Glomerular endothelial cell (primary cell): ENCODE data around the gene HAUS7. TPM values are rescaled to one million over a fixed set of nuclear protein-coding genes. Genes with fewer than 3 reads are reported as not detected.

ENCODE experiments used
- total RNA-seq: library from RNA; depleted of rRNA; stranded (reverse); fragments of >200 nt; gene quantifications from 2 replicates; pipeline ENCODE4 v1.2.3, GENCODE V29; 2015

Gene HAUS7
- total RNA-seq, 1 donor from 2014 or later, result 20.2 TPM

Other genes starting within 250 kb of the HAUS7 start
- not detected in 2 replicates for gene PNMA6F, start 148.8 kb downstream of the HAUS7 start, total RNA-seq
- 7.4 and 8.8 TPM in 2 replicates for gene ZNF275, start 136.4 kb downstream of the HAUS7 start, total RNA-seq
- not detected in 2 replicates for gene PNMA6E, start 69.2 kb downstream of the HAUS7 start, total RNA-seq
- gene ZFP92, start 59.1 kb downstream of the HAUS7 start, total RNA-seq, result 0.58 and 1.2 TPM in 2 replicates
- gene TREX2, start 24.5 kb downstream of the HAUS7 start, total RNA-seq, result 1.4 and 3.2 TPM in 2 replicates
- gene BGN, start 24.4 kb upstream of the HAUS7 start, total RNA-seq, result 5.9 and 166 TPM in 2 replicates
- gene ATP2B3, start 47.1 kb upstream of the HAUS7 start, total RNA-seq, result not detected in 2 replicates
- 34.1 and 35.2 TPM in 2 replicates for gene CCNQ, start 128.6 kb upstream of the HAUS7 start, total RNA-seq
- gene DUSP9, start 176.6 kb upstream of the HAUS7 start, total RNA-seq, result 0.76 TPM in 1 of 2 replicates, not detected in the other
- not detected in 2 replicates for gene PNCK, start 203.2 kb upstream of the HAUS7 start, total RNA-seq
- gene SLC6A8, start 217.3 kb upstream of the HAUS7 start, total RNA-seq, result 17.3 and 18.7 TPM in 2 replicates